Measurements from ENCODE around the gene YJEFN3.

- TF ChIP-seq CTCF (IDR thresholded peaks at IDR 0.05; ENCODE audit: insufficient read depth, low read length, poor library complexity, severe bottlenecking) (no peak), EZH2phosphoT487 (conservative IDR thresholded peaks at IDR 0.05; ENCODE audit: low read length) (no peak)
These were observed 22.1 kb upstream of the YJEFN3 start for GRCh38 chr19:19506592-19506991.
